Peyer's patch (tissue), 4 donors: ENCODE data around the gene YEATS2.

ENCODE experiments used
- POLR2A ChIP-seq, 2 donors: fragments of 450-650 bp; IDR thresholded peaks; one replicate each; pipeline ENCODE4 v1.5.1; 2017; ENCODE audit warnings: antibody characterized with exemption in 2 of 2, mild to moderate bottlenecking in 2 of 2, moderate library complexity in 2 of 2
- TF ChIP-seq, protein P1 (sequence below), 6 experiments: fragments of 450-650 bp in 4 of 6; fragments of 200-600 bp in 2 of 6; sonication (generic) in 1 of 6; IDR thresholded peaks; one replicate each; pipeline ENCODE4 v1.5.1; 2017 to 2019; ENCODE audit warnings: antibody characterized with exemption in 6 of 6, mild to moderate bottlenecking in 3 of 6, moderate library complexity in 1 of 6

DNA sequence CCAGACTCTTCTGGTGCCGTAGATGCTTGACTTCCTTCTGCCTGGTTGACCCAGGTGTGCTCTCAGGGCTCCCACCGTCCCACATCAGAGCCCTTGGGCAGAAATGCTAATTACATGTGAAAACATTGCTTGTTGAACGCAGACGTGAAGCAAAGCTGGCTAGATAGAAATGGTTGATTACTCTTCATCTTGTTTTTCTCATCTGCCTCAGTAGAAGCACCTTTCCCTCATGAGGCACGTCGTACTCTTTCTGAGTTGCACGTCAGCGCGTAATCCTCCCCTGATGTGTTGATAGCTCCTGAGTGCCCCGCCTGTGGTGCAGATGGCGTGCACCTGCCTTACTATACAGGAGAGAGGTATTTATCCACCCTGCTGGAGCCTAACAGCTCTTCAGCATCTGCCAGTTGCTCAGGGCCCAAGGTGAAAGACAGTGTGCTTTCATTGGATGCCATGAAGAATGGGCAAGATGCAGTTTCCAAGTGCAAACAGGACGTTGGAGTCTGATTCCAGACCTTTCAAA is 109.7 kb downstream of the YEATS2 start:
- TF ChIP-seq, protein P1, sequence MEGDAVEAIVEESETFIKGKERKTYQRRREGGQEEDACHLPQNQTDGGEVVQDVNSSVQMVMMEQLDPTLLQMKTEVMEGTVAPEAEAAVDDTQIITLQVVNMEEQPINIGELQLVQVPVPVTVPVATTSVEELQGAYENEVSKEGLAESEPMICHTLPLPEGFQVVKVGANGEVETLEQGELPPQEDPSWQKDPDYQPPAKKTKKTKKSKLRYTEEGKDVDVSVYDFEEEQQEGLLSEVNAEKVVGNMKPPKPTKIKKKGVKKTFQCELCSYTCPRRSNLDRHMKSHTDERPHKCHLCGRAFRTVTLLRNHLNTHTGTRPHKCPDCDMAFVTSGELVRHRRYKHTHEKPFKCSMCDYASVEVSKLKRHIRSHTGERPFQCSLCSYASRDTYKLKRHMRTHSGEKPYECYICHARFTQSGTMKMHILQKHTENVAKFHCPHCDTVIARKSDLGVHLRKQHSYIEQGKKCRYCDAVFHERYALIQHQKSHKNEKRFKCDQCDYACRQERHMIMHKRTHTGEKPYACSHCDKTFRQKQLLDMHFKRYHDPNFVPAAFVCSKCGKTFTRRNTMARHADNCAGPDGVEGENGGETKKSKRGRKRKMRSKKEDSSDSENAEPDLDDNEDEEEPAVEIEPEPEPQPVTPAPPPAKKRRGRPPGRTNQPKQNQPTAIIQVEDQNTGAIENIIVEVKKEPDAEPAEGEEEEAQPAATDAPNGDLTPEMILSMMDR (IDR thresholded peaks at IDR 0.05), result no peak
- no peak for TF ChIP-seq POLR2A (IDR thresholded peaks at IDR 0.05)
